Central memory CD8-positive, alpha-beta T cell (primary cell): ENCODE data around the gene GNAT2.
A peak's percentile ranks its signal among the peaks of the same experiment; 100 is the strongest.

Experiments used
- ATAC-seq: fragments of 150-1000 bp; cut with Tn5 transposase; replicated peaks from 2 replicates; pipeline ENCODE4 v1.10.0; 2022; ENCODE audit warnings: mild to moderate bottlenecking, moderate FRiP score, moderate number of reproducible peaks; ENCODE audit not compliant: poor library complexity, severe bottlenecking; ENCODE audit errors: extremely low read depth
- DNase-seq, 2 donors: peaks; one replicate each; pipeline ENCODE4 v3.0.0; 2021; ENCODE audit warnings: low spot score in 2 of 2
- H3K27ac Mint-ChIP-seq: one replicate; pipeline ENCODE4 v1.8.0; 2022; ENCODE audit warnings: low read depth, mild to moderate bottlenecking, moderate library complexity, mixed read lengths
- H3K27me3 Mint-ChIP-seq: one replicate; pipeline ENCODE4 v1.8.0; 2022; ENCODE audit warnings: mixed read lengths
- H3K36me3 Mint-ChIP-seq: one replicate; pipeline ENCODE4 v1.8.0; 2022; ENCODE audit warnings: mild to moderate bottlenecking, moderate library complexity, mixed read lengths; ENCODE audit not compliant: insufficient read depth
- H3K4me1 Mint-ChIP-seq: one replicate; pipeline ENCODE4 v1.8.0; 2022; ENCODE audit warnings: mixed read lengths
- H3K4me3 Mint-ChIP-seq: one replicate; pipeline ENCODE4 v1.8.0; 2022; ENCODE audit warnings: mild to moderate bottlenecking, moderate library complexity, mixed read lengths
- H3K9me3 Mint-ChIP-seq: one replicate; pipeline ENCODE4 v1.8.0; 2022; ENCODE audit warnings: mixed read lengths

Gene GNAT2

GRCh38 chr1:109609881-109610280 is 9.5 kb downstream of the GNAT2 start:
- H3K9me3 Mint-ChIP-seq, result no peaks in the 10 kb centered on the region
- ATAC-seq, result no peak
- H3K27me3 Mint-ChIP-seq, result no peaks in the 10 kb centered on the region
- H3K4me3 Mint-ChIP-seq, result no peak overlapping the region
- no peak overlapping the region for H3K27ac Mint-ChIP-seq
- no peaks in the 10 kb centered on the region for H3K4me1 Mint-ChIP-seq
- DNase-seq, result no peak
- no peaks in the 10 kb centered on the region for H3K36me3 Mint-ChIP-seq

- Mint-ChIP-seq H3K4me1 (no peaks in the 10 kb centered on the region), H3K27me3 (no peaks in the 10 kb centered on the region), H3K27ac (no peak overlapping the region), H3K9me3 (no peaks in the 10 kb centered on the region), H3K36me3 (no peaks in the 10 kb centered on the region), H3K4me3 (no peak overlapping the region)
- DNase-seq (no peak), ATAC-seq (no peak)
Measured at GRCh38 chr1:109605381-109605780, 14.0 kb downstream of the GNAT2 start.

GRCh38 chr1:109603229-109603628 is 16.2 kb downstream of the GNAT2 start:
- DNase-seq, result no peak
- Mint-ChIP-seq H3K4me1 (no peaks in the 10 kb centered on the region), H3K4me3 (no peak overlapping the region), H3K36me3 (peaks cover 2% of the 10 kb centered on the region), H3K27me3 (no peaks in the 10 kb centered on the region), H3K9me3 (no peaks in the 10 kb centered on the region), H3K27ac (no peak overlapping the region)
- ATAC-seq, result no peak

GRCh38 chr1:109598655-109599054 is 20.8 kb downstream of the GNAT2 start:
- H3K27ac Mint-ChIP-seq, result no peak overlapping the region
- H3K36me3 Mint-ChIP-seq, result peaks cover 16% of the 10 kb centered on the region

GRCh38 chr1:109598156-109598555 is 21.3 kb downstream of the GNAT2 start:
- DNase-seq (no peak), ATAC-seq (no peak)
- Mint-ChIP-seq H3K4me3 (no peak overlapping the region), H3K36me3 (peaks cover 18% of the 10 kb centered on the region), H3K27ac (no peak overlapping the region), H3K4me1 (no peaks in the 10 kb centered on the region), H3K27me3 (no peaks in the 10 kb centered on the region), H3K9me3 (no peaks in the 10 kb centered on the region)

More at GRCh38 chr1:109598655-109599054, 20.8 kb downstream of the GNAT2 start:
- no peaks in the 10 kb centered on the region for H3K27me3 Mint-ChIP-seq
- H3K4me3 Mint-ChIP-seq, result no peak overlapping the region
- ATAC-seq, result no peak
- DNase-seq, result no peak
- no peaks in the 10 kb centered on the region for H3K4me1 Mint-ChIP-seq
- H3K9me3 Mint-ChIP-seq, result no peaks in the 10 kb centered on the region

GRCh38 chr1:109595531-109595930 is 23.9 kb downstream of the GNAT2 start:
- no peaks in the 10 kb centered on the region for H3K27me3 Mint-ChIP-seq
- DNase-seq (no peak), ATAC-seq (no peak)
- peaks cover 33% of the 10 kb centered on the region for H3K36me3 Mint-ChIP-seq
- no peak overlapping the region for H3K4me3 Mint-ChIP-seq
- no peaks in the 10 kb centered on the region for H3K9me3 Mint-ChIP-seq
- no peaks in the 10 kb centered on the region for H3K4me1 Mint-ChIP-seq
- H3K27ac Mint-ChIP-seq, result no peak overlapping the region

- H3K9me3 Mint-ChIP-seq, result no peaks in the 10 kb centered on the region
- DNase-seq (no peak), ATAC-seq (no peak)
- no peak overlapping the region for H3K4me3 Mint-ChIP-seq
- no peak overlapping the region for H3K27ac Mint-ChIP-seq
- no peaks in the 10 kb centered on the region for H3K4me1 Mint-ChIP-seq
- H3K27me3 Mint-ChIP-seq, result no peaks in the 10 kb centered on the region
- H3K36me3 Mint-ChIP-seq, result peaks cover 54% of the 10 kb centered on the region
Measured at GRCh38 chr1:109592916-109593315, 26.5 kb downstream of the GNAT2 start.

GRCh38 chr1:109589679-109590078 is 29.7 kb downstream of the GNAT2 start:
- Mint-ChIP-seq H3K4me3 (no peak overlapping the region), H3K27me3 (no peaks in the 10 kb centered on the region), H3K9me3 (no peaks in the 10 kb centered on the region), H3K4me1 (no peaks in the 10 kb centered on the region), H3K36me3 (peaks cover 66% of the 10 kb centered on the region), H3K27ac (peak overlapping the region; percentile 7)
- DNase-seq (no peak), ATAC-seq (no peak)

GRCh38 chr1:109589177-109589576 is 30.2 kb downstream of the GNAT2 start:
- H3K9me3 Mint-ChIP-seq, result no peaks in the 10 kb centered on the region
- no peak for ATAC-seq
- DNase-seq, result no peak
- no peaks in the 10 kb centered on the region for H3K27me3 Mint-ChIP-seq
- H3K4me1 Mint-ChIP-seq, result no peaks in the 10 kb centered on the region
- peaks cover 70% of the 10 kb centered on the region for H3K36me3 Mint-ChIP-seq
- H3K27ac Mint-ChIP-seq, result peak overlapping the region; percentile 7
- no peak overlapping the region for H3K4me3 Mint-ChIP-seq

GRCh38 chr1:109586055-109586454 is 33.4 kb downstream of the GNAT2 start:
- ATAC-seq, result no peak
- no peaks in the 10 kb centered on the region for H3K9me3 Mint-ChIP-seq
- H3K4me1 Mint-ChIP-seq, result no peaks in the 10 kb centered on the region
- peak overlapping the region; percentile 41 for H3K27ac Mint-ChIP-seq
- peaks cover 72% of the 10 kb centered on the region for H3K36me3 Mint-ChIP-seq
- no peak overlapping the region for H3K4me3 Mint-ChIP-seq
- DNase-seq, result no peak
- no peaks in the 10 kb centered on the region for H3K27me3 Mint-ChIP-seq

- Mint-ChIP-seq H3K27ac (no peak overlapping the region), H3K36me3 (peaks cover 76% of the 10 kb centered on the region), H3K9me3 (no peaks in the 10 kb centered on the region), H3K4me1 (no peaks in the 10 kb centered on the region), H3K4me3 (no peak overlapping the region), H3K27me3 (no peaks in the 10 kb centered on the region)
- ATAC-seq, result no peak
- DNase-seq, result no peak
Measured at GRCh38 chr1:109584766-109585165, 34.6 kb downstream of the GNAT2 start.

GRCh38 chr1:109582021-109582420 is 37.4 kb downstream of the GNAT2 start:
- peaks cover 69% of the 10 kb centered on the region for H3K36me3 Mint-ChIP-seq
- no peak for ATAC-seq
- no peaks in the 10 kb centered on the region for H3K4me1 Mint-ChIP-seq
- H3K27me3 Mint-ChIP-seq, result no peaks in the 10 kb centered on the region
- no peak overlapping the region for H3K27ac Mint-ChIP-seq
- H3K9me3 Mint-ChIP-seq, result no peaks in the 10 kb centered on the region
- no peak overlapping the region for H3K4me3 Mint-ChIP-seq
- DNase-seq, result no peak

GRCh38 chr1:109579491-109579890 is 39.9 kb downstream of the GNAT2 start:
- DNase-seq (no peak), ATAC-seq (no peak)
- Mint-ChIP-seq H3K27me3 (no peaks in the 10 kb centered on the region), H3K4me3 (no peak overlapping the region), H3K27ac (peak overlapping the region; percentile 67), H3K36me3 (peaks cover 60% of the 10 kb centered on the region), H3K9me3 (no peaks in the 10 kb centered on the region), H3K4me1 (peaks cover 6% of the 10 kb centered on the region)

- Mint-ChIP-seq H3K9me3 (no peaks in the 10 kb centered on the region), H3K4me3 (no peak overlapping the region), H3K36me3 (peaks cover 56% of the 10 kb centered on the region), H3K27ac (peak overlapping the region; percentile 67), H3K27me3 (no peaks in the 10 kb centered on the region), H3K4me1 (peaks cover 6% of the 10 kb centered on the region)
- ATAC-seq, result no peak
- DNase-seq, result no peak
Measured at GRCh38 chr1:109578947-109579443, 40.4 kb downstream of the GNAT2 start.
